ENCODE results near the gene TRAFD1.

Gene TRAFD1

DNA sequence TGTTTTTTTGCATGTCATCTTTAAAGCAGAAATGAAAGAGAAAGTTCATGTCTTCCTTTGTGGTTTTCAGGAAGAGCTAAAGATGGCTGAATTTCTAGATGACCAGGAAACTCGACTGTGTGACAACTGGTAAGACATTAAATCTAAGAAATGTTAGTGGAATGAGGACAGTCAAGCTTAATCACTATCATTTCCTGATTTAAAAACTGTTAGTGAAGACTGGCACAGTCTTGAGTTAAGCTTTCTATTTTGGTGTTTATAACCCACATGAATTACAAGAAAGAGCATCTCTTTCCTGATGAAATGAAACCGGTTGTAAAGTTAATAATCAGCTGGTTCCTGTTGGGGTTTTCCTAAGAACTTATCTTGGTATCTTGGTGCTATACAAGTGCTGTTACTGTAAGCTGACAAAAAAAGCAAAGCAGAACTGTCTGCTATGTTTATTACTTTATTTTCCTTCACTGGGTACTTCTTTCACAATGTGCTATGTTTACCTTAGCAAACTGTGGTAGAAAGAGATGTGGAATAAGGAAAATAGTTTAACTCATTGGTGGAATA, 5.2 kb downstream of the TRAFD1 start:
- ATAC-seq, result no peak
- TF ChIP-seq RARB (CRISPR knock-in tag; IDR thresholded peaks at IDR 0.05) (no peak), ZFP3 (CRISPR knock-in tag; IDR thresholded peaks at IDR 0.05) (no peak), CREB5 (CRISPR knock-in tag; IDR thresholded peaks at IDR 0.05; ENCODE audit: low read depth) (no peak), TSHZ2 (CRISPR knock-in tag; IDR thresholded peaks at IDR 0.05) (no peak), ARNTL (CRISPR knock-in tag; IDR thresholded peaks at IDR 0.05; ENCODE audit: borderline replicate concordance, low read depth) (no peak), ESRRG (CRISPR knock-in tag; IDR thresholded peaks at IDR 0.05) (no peak), ZNF8 (CRISPR knock-in tag; IDR thresholded peaks at IDR 0.05) (no peak), PPARA (CRISPR knock-in tag; IDR thresholded peaks at IDR 0.05; ENCODE audit: borderline replicate concordance) (no peak), ZC3H10 (CRISPR knock-in tag; IDR thresholded peaks at IDR 0.05) (no peak), CSDC2 (CRISPR knock-in tag; IDR thresholded peaks at IDR 0.05) (no peak), ISL1 (CRISPR knock-in tag; IDR thresholded peaks at IDR 0.05) (no peak), ZNF70 (CRISPR knock-in tag; IDR thresholded peaks at IDR 0.05) (no peak), OSR1 (CRISPR knock-in tag; IDR thresholded peaks at IDR 0.05) (no peak), SNAI2 (CRISPR knock-in tag; IDR thresholded peaks at IDR 0.05) (no peak)
- TF ChIP-seq, protein P1, sequence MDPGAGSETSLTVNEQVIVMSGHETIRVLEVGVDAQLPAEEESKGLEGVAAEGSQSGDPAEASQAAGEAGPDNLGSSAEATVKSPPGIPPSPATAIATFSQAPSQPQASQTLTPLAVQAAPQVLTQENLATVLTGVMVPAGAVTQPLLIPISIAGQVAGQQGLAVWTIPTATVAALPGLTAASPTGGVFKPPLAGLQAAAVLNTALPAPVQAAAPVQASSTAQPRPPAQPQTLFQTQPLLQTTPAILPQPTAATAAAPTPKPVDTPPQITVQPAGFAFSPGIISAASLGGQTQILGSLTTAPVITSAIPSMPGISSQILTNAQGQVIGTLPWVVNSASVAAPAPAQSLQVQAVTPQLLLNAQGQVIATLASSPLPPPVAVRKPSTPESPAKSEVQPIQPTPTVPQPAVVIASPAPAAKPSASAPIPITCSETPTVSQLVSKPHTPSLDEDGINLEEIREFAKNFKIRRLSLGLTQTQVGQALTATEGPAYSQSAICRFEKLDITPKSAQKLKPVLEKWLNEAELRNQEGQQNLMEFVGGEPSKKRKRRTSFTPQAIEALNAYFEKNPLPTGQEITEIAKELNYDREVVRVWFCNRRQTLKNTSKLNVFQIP (CRISPR knock-in tag; IDR thresholded peaks at IDR 0.05; ENCODE audit: borderline replicate concordance, low read depth), result no peak
- TF ChIP-seq, protein P2, sequence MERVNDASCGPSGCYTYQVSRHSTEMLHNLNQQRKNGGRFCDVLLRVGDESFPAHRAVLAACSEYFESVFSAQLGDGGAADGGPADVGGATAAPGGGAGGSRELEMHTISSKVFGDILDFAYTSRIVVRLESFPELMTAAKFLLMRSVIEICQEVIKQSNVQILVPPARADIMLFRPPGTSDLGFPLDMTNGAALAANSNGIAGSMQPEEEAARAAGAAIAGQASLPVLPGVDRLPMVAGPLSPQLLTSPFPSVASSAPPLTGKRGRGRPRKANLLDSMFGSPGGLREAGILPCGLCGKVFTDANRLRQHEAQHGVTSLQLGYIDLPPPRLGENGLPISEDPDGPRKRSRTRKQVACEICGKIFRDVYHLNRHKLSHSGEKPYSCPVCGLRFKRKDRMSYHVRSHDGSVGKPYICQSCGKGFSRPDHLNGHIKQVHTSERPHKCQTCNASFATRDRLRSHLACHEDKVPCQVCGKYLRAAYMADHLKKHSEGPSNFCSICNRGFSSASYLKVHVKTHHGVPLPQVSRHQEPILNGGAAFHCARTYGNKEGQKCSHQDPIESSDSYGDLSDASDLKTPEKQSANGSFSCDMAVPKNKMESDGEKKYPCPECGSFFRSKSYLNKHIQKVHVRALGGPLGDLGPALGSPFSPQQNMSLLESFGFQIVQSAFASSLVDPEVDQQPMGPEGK (CRISPR knock-in tag; IDR thresholded peaks at IDR 0.05; ENCODE audit: borderline replicate concordance), result no peak

GRCh38 chr12:112131686-112132085, 6.3 kb downstream of the TRAFD1 start:
- TF ChIP-seq, protein P1 (CRISPR knock-in tag; IDR thresholded peaks at IDR 0.05; ENCODE audit: borderline replicate concordance, low read depth), result no peak
- no peak for TF ChIP-seq TSHZ2 (CRISPR knock-in tag; IDR thresholded peaks at IDR 0.05)
- TF ChIP-seq ZFP30 (CRISPR knock-in tag; IDR thresholded peaks at IDR 0.05), result no peak
- TF ChIP-seq, protein P3, sequence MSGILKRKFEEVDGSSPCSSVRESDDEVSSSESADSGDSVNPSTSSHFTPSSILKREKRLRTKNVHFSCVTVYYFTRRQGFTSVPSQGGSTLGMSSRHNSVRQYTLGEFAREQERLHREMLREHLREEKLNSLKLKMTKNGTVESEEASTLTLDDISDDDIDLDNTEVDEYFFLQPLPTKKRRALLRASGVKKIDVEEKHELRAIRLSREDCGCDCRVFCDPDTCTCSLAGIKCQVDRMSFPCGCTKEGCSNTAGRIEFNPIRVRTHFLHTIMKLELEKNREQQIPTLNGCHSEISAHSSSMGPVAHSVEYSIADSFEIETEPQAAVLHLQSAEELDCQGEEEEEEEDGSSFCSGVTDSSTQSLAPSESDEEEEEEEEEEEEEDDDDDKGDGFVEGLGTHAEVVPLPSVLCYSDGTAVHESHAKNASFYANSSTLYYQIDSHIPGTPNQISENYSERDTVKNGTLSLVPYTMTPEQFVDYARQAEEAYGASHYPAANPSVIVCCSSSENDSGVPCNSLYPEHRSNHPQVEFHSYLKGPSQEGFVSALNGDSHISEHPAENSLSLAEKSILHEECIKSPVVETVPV (CRISPR knock-in tag; IDR thresholded peaks at IDR 0.05), result no peak
- no peak for TF ChIP-seq CSDC2 (CRISPR knock-in tag; IDR thresholded peaks at IDR 0.05)
- no peak for TF ChIP-seq BACH2 (CRISPR knock-in tag; IDR thresholded peaks at IDR 0.05; ENCODE audit: borderline replicate concordance)
- no peak for TF ChIP-seq PPARA (CRISPR knock-in tag; IDR thresholded peaks at IDR 0.05; ENCODE audit: borderline replicate concordance)
- no peak for TF ChIP-seq TCF4 (CRISPR knock-in tag; IDR thresholded peaks at IDR 0.05; ENCODE audit: borderline replicate concordance)
- no peak for TF ChIP-seq ESRRG (CRISPR knock-in tag; IDR thresholded peaks at IDR 0.05)
- no peak for TF ChIP-seq SNAI2 (CRISPR knock-in tag; IDR thresholded peaks at IDR 0.05)
- TF ChIP-seq ZNF8 (CRISPR knock-in tag; IDR thresholded peaks at IDR 0.05), result no peak
- TF ChIP-seq ISL1 (CRISPR knock-in tag; IDR thresholded peaks at IDR 0.05), result no peak
- TF ChIP-seq ZNF565 (CRISPR knock-in tag; conservative IDR thresholded peaks at IDR 0.05; ENCODE audit: low read depth), result no peak
- TF ChIP-seq ZNF70 (CRISPR knock-in tag; IDR thresholded peaks at IDR 0.05), result no peak
- no peak for TF ChIP-seq RARB (CRISPR knock-in tag; IDR thresholded peaks at IDR 0.05)
- ATAC-seq, result no peak
